Bronchial epithelial cell (primary cell): Measurements from ENCODE around the gene NGB. TPM values are rescaled to one million over a fixed set of nuclear protein-coding genes. Genes with fewer than 3 reads are reported as not detected.

Experiments used
- DNase-seq: peaks from one replicate; pipeline ENCODE4 v3.0.0-alpha.2; 2010; ENCODE audit warnings: low read depth
- FAIRE-seq: peaks from 2 replicates; lab custom pipeline; 2011; peaks lifted over from hg19 to GRCh38; lab: Jason Lieb, UNC
- H3K27me3 ChIP-seq: 2 replicates; pipeline ENCODE4 v1.5.1; 2011; ENCODE audit warnings: low read length; ENCODE audit not compliant: control insufficient read depth, insufficient read depth
- H3K36me3 ChIP-seq: 2 replicates; pipeline ENCODE4 v1.5.1; 2011; ENCODE audit warnings: low read length; ENCODE audit not compliant: control insufficient read depth, insufficient read depth
- H3K4me3 ChIP-seq: 2 replicates; pipeline ENCODE4 v1.5.1; 2011; ENCODE audit warnings: mild to moderate bottlenecking, low read depth, low read length, control low read depth
- total RNA-seq: library from RNA; depleted of rRNA; stranded (reverse); fragments of >200 nt; gene quantifications from 2 replicates; pipeline ENCODE4 v1.2.1, GENCODE V29; 2014
- TF ChIP-seq, protein P1 (sequence below): IDR thresholded peaks from 2 replicates; pipeline ENCODE4 v1.5.1; 2011; ENCODE audit warnings: mild to moderate bottlenecking, moderate library complexity, low read length, control low read depth, inconsistent platforms; ENCODE audit not compliant: insufficient read depth, severe bottlenecking

NGB gene
- total RNA-seq, 1 donor from 2014 or later = 0.26 TPM

DNA sequence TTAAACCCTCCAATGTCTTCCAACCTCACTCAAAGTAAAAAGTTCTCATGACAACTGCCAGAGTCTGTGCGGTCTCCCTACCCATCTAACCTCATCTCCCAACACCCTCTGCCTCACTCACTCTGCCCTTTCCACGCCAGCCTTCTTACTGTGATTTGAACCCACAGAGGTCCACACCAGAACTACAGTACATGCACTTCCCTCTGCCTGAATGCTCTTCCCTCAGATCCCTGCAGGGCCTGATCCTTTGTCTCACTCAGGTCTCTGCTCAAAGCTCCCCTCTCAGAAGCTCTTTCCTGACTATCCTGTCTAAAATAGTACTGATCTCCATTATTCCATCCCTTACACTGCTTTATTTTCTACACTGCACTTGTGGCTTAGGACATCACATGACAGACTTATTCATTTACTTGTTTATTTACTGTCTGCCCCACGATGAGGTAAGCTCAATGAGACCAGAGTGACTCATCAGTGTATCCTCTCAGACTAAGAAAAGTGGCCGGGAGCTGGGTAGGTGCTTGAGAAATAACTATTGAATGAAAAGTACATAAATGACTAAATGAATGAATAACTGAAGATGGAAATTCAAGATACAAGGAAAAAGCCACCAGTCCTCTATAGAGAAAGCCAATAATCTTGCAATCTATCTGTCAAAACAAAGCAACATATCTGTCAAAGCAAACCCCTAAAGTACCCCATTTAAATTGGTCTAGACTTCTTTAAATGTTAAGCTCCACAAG is 32.6 kb upstream of the NGB start:
- no peak overlapping the region for H3K4me3 ChIP-seq
- FAIRE-seq (no peak), DNase-seq (peak; percentile 99)
- TF ChIP-seq, protein P1, sequence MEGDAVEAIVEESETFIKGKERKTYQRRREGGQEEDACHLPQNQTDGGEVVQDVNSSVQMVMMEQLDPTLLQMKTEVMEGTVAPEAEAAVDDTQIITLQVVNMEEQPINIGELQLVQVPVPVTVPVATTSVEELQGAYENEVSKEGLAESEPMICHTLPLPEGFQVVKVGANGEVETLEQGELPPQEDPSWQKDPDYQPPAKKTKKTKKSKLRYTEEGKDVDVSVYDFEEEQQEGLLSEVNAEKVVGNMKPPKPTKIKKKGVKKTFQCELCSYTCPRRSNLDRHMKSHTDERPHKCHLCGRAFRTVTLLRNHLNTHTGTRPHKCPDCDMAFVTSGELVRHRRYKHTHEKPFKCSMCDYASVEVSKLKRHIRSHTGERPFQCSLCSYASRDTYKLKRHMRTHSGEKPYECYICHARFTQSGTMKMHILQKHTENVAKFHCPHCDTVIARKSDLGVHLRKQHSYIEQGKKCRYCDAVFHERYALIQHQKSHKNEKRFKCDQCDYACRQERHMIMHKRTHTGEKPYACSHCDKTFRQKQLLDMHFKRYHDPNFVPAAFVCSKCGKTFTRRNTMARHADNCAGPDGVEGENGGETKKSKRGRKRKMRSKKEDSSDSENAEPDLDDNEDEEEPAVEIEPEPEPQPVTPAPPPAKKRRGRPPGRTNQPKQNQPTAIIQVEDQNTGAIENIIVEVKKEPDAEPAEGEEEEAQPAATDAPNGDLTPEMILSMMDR = no peak
- no peaks in the 10 kb centered on the region for H3K27me3 ChIP-seq
- H3K36me3 ChIP-seq = no peaks in the 10 kb centered on the region

GRCh38 chr14:77302926-77303325 is 31.9 kb upstream of the NGB start:
- peak; percentile 94 for DNase-seq
- peak; percentile 96 for FAIRE-seq
- TF ChIP-seq, protein P1 = no peak
- Histone ChIP-seq H3K36me3 (no peaks in the 10 kb centered on the region), H3K27me3 (no peaks in the 10 kb centered on the region), H3K4me3 (no peak overlapping the region)

DNA sequence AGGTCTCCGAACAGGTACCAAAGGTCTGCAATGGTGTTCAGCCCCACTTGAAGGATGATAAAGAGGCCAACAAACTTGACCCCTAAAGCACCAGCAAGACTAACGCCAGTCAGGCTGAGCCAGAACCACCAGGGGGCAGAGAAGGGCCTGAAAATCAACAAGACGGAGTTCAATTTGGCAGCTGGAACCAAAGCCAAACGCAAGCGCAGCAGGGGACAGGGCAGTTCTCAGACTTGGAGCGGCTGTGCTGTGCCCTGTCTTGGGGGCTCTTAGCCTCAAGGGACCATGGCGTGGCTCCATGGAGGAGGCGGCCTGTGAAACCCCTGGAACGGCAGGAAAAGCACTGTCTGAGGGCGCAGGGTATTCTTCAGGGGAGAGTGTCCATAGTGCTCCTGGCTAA is 30.1 kb upstream of the NGB start:
- peak; percentile 89 for FAIRE-seq
- Histone ChIP-seq H3K4me3 (no peak overlapping the region), H3K36me3 (no peaks in the 10 kb centered on the region), H3K27me3 (no peaks in the 10 kb centered on the region)
- TF ChIP-seq, protein P1 = peak; percentile 95
- DNase-seq = peak; percentile 74

- DNase-seq = no peak
- no peaks in the 10 kb centered on the region for H3K36me3 ChIP-seq
- H3K4me3 ChIP-seq = no peak overlapping the region
- TF ChIP-seq, protein P1 = no peak
- no peaks in the 10 kb centered on the region for H3K27me3 ChIP-seq
- no peak for FAIRE-seq
These were observed 28.8 kb upstream of the NGB start for GRCh38 chr14:77299771-77300170.

DNA sequence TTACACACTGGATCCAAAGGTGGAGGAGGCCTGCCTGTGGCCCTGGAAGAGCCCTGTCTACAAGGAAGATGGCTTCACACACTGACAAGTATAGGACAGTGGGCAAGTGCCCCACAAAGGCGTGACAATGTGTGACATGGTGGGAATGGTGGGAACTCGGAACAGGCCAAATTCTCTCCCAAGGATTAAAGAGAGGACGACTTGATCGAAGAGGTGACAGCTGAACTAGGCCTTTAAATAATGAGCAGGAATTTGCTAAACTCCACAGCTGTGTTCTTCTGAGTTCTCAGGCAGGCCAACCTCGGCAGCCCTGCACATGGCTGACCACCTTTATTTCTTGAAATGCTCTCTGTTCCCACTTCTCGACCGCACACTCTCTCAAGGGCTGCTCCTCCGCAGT is 25.9 kb upstream of the NGB start:
- peaks cover 1% of the 10 kb centered on the region for H3K36me3 ChIP-seq
- no peaks in the 10 kb centered on the region for H3K27me3 ChIP-seq
- no peak for DNase-seq
- FAIRE-seq = peak; percentile 76
- no peak overlapping the region for H3K4me3 ChIP-seq
- TF ChIP-seq, protein P1 = no peak

GRCh38 chr14:77296155-77296554 is 25.1 kb upstream of the NGB start:
- FAIRE-seq (no peak), DNase-seq (no peak)
- H3K36me3 ChIP-seq = peaks cover 1% of the 10 kb centered on the region
- TF ChIP-seq, protein P1 = no peak
- H3K4me3 ChIP-seq = no peak overlapping the region
- no peaks in the 10 kb centered on the region for H3K27me3 ChIP-seq
